ENCODE measurements around the gene SLC25A24.

DNA sequence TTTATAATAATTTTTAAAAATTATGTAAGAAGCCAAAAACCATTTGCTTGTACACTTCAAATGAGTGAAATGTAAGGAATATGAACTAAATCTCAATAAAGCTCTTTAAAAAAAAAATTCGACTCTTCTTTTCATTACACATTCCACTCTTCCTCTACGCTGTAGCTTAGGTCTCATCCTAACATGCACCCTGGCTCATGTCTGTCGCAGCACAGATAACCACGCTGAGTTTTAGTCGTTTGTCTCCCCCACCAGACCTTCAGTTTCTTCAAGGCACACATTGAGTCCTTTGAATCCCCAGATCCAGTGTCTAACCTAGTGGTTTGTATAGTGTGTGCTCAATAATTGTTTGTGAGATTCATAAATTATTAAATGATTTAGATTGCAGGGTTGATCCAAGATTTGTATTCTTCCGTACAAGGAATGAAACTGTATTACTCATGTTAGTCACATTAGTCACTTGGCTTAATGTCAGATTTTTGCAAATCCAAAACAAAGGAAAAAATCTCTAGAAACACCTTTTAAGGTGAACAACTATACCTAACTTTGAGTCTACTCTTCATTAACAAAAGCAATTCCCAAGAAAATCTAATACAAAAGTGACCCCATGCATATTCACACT is 57.3 kb downstream of the SLC25A24 start:
- no peak for TF ChIP-seq POLR2A (IDR thresholded peaks at IDR 0.05)
- TF ChIP-seq, protein P1, sequence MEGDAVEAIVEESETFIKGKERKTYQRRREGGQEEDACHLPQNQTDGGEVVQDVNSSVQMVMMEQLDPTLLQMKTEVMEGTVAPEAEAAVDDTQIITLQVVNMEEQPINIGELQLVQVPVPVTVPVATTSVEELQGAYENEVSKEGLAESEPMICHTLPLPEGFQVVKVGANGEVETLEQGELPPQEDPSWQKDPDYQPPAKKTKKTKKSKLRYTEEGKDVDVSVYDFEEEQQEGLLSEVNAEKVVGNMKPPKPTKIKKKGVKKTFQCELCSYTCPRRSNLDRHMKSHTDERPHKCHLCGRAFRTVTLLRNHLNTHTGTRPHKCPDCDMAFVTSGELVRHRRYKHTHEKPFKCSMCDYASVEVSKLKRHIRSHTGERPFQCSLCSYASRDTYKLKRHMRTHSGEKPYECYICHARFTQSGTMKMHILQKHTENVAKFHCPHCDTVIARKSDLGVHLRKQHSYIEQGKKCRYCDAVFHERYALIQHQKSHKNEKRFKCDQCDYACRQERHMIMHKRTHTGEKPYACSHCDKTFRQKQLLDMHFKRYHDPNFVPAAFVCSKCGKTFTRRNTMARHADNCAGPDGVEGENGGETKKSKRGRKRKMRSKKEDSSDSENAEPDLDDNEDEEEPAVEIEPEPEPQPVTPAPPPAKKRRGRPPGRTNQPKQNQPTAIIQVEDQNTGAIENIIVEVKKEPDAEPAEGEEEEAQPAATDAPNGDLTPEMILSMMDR (IDR thresholded peaks at IDR 0.05): no peak

Data from uterus (tissue), 2 donors.